GM06990 (cell line): Measurements from ENCODE around the gene SPATA31C1.
"Not testable (repeated sequence)": the region's sequence is repeated elsewhere in the genome, so short reads cannot be mapped to it uniquely, and the experiment has no call there.

Experiments
- DNase-seq: peaks from one replicate; pipeline ENCODE4 v3.0.0-alpha.2; 2011; ENCODE audit not compliant: insufficient read length; ENCODE audit errors: extremely low read depth
- H3K27me3 ChIP-seq: replicated peaks from 2 replicates; pipeline ENCODE4 v1.6.0; 2011; ENCODE audit warnings: low read length; ENCODE audit not compliant: control insufficient read depth, insufficient read depth
- H3K36me3 ChIP-seq: 2 replicates; pipeline ENCODE4 v1.5.1; 2011; ENCODE audit warnings: low read length; ENCODE audit not compliant: control insufficient read depth, insufficient read depth
- H3K4me3 ChIP-seq: replicated peaks from 2 replicates; pipeline ENCODE4 v1.5.1; 2011; ENCODE audit warnings: low read depth, mild to moderate bottlenecking, control low read depth, low read length
- TF ChIP-seq, protein P1 (sequence below): IDR thresholded peaks from 2 replicates; pipeline ENCODE4 v1.5.1; 2011; ENCODE audit warnings: low read length, control low read depth, mild to moderate bottlenecking, inconsistent platforms; ENCODE audit not compliant: insufficient read depth, poor library complexity, severe bottlenecking

Gene SPATA31C1

DNA sequence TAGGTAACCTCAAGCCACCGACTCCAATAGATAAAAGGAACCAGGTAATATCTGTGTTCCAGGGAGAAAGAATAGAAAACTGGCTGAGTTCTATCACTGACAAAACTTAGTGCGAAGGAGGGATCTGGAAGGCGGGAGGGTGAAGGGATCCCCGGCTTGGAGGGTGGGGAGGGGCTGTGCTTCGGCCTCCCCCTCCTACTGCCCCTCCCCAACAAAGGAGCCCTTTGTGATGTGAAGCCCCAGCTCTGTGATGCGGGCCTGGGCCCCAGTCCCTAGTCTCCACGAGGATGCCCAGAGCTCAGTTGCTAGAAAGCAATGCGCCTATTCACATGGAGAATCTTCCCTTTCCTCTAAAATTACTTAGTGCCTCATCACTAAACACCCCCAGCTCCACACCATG lies at the start of gene SPATA31C1:
Gene SPATA31C1, plus strand, starts transcription at position 301 of the 400 bp plus-strand sequence.
- DNase-seq, H3K4me3 ChIP-seq, H3K27me3 ChIP-seq: not testable (repeated sequence)

DNA sequence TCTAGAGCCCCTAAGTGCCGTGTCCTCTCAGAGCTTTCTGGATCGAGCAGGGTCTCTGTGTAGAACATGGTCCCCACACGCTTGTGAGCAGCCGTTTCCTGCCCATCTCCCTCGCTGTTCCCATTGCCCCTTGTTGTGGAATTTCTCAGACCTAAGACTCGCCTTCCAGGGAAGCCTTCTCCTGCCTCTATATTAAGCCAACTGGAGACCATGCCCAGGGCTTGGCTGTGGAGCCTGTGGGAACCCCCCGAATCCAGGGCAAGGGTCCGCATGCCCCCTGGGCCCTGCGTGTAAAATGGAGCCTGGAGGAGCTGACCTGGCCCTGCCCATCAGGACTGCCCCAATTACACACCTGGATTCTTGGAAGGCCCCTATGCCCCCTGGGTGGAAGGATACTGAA lies 49.6 kb upstream of the SPATA31C1 start:
- no peaks in the 10 kb centered on the region for H3K27me3 ChIP-seq
- no peaks in the 10 kb centered on the region for H3K36me3 ChIP-seq
- TF ChIP-seq, protein P1, sequence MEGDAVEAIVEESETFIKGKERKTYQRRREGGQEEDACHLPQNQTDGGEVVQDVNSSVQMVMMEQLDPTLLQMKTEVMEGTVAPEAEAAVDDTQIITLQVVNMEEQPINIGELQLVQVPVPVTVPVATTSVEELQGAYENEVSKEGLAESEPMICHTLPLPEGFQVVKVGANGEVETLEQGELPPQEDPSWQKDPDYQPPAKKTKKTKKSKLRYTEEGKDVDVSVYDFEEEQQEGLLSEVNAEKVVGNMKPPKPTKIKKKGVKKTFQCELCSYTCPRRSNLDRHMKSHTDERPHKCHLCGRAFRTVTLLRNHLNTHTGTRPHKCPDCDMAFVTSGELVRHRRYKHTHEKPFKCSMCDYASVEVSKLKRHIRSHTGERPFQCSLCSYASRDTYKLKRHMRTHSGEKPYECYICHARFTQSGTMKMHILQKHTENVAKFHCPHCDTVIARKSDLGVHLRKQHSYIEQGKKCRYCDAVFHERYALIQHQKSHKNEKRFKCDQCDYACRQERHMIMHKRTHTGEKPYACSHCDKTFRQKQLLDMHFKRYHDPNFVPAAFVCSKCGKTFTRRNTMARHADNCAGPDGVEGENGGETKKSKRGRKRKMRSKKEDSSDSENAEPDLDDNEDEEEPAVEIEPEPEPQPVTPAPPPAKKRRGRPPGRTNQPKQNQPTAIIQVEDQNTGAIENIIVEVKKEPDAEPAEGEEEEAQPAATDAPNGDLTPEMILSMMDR = no peak
- no peak for DNase-seq
- no peak overlapping the region for H3K4me3 ChIP-seq

More for the DNA sequence above, at the start of gene SPATA31C1:
- H3K36me3 ChIP-seq = not testable (repeated sequence)

DNA sequence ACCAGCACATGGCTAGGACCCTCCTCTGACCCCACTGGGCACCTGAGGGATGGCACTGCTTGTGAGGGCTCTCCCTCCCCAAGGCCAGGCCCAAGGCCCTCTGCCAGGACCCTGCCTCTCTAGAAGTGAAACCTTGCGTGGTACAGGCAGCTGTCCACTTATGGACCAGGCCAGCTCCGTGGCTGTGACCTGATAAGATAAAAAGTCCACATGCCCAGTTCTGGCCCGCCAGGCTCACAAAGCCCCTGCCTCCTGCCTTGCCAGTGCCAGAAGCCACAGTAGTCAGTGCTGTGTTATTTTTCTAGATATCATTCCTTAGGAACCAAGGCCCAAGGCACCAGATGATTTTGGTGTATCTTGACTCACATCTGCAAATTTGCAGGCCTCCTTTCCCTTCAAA lies 49.1 kb upstream of the SPATA31C1 start:
- DNase-seq = no peak
- TF ChIP-seq, protein P1 = no peak
- no peak overlapping the region for H3K4me3 ChIP-seq

DNA sequence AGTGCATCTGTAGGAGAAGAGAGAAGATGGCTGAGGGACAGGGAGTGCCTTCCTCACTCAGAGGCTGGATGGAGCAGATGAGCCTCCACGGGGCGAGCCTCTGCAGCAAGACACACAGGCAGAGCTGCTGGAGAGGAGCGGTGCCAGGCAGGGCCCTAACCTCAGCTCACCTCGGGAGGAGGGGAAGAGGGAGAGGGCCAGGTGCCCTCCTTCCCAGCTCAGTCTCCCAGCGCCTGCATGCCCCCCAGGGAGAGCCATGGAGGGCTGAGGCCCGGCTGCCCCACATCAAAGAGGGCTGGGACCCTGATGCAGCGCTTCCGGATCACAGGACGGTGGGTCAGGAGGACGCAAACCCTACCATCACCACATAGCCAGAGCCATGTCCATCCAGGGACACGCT lies 48.7 kb upstream of the SPATA31C1 start:
- DNase-seq = no peak
- H3K36me3 ChIP-seq = no peaks in the 10 kb centered on the region
- no peaks in the 10 kb centered on the region for H3K27me3 ChIP-seq
- TF ChIP-seq, protein P1 = no peak
- H3K4me3 ChIP-seq = no peak overlapping the region

More for the DNA sequence above, 49.1 kb upstream of the SPATA31C1 start:
- Histone ChIP-seq H3K27me3 (no peaks in the 10 kb centered on the region), H3K36me3 (no peaks in the 10 kb centered on the region)

DNA sequence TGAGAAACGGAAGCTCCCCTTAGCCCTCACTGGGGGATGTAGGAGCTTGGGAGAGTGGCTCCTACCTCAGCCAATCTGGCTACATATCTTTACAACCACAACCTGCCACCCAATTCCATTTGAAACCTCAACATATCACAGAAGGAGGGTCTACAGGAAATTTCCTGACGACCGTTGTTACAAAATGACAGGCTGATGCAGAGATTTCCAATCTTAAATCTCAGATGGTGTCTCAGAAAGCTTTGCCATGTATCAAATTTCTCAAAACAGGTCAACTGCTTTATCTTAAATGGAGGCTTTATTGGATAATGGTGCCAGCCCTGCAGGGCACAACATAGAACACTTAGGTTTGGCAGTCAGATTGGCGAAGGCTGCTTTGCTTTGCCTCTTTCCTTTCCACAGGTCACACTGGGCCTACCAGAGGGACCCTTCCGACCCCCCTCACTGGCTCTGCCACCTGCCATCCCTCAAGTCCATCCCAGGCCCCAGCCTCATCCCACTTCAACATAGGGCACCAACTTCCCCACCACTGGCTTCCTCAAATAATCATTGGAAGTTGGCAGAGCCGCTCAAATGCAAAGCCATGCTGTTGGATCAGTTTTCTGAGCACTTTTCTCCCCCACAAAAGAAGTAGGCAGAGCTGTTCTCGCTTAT lies 46.2 kb upstream of the SPATA31C1 start:
- Histone ChIP-seq H3K4me3 (no peak overlapping the region), H3K36me3 (no peaks in the 10 kb centered on the region), H3K27me3 (no peaks in the 10 kb centered on the region; the same call in 1 of the 2 replicates)
- TF ChIP-seq, protein P1 = no peak
- DNase-seq = no peak

DNA sequence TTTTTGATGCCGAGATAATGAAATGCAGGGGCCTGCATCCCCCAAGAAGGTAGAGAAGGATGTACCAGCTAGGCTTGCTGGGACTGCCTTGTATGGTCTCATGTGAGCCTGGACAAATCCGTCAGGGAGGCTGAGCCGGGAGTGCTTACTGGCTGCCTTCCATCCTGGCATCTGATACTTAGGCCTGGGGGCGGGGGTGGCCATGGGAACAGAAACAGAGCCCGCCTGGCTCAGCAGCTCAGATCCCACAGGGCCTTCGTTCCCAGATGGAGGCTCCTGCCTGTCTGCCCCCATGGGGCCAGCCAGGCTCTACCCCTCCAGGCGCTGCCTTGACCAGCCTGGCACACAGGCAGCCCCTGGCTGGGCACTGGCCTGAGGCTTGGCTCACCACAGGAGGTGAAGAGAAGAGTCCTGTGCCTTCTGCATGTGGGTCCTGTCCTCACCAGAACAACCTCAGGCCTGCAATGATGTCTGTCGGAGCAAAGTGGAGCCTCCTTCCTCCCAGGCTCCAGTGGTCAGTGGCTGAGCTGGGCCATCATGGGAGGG lies 45.6 kb upstream of the SPATA31C1 start:
- TF ChIP-seq, protein P1 = no peak
- Histone ChIP-seq H3K4me3 (no peak overlapping the region), H3K27me3 (no peaks in the 10 kb centered on the region; the same call in none of the 2 replicates), H3K36me3 (no peaks in the 10 kb centered on the region)
- no peak for DNase-seq
